PFSK-1 (cell line): ENCODE results near the gene RPL36.

ENCODE experiments used
- POLR2AphosphoS5 ChIP-seq: IDR thresholded peaks from 2 replicates; pipeline ENCODE4 v1.6.1; 2012; ENCODE audit warnings: low read depth, mild to moderate bottlenecking, control low read depth, low read length, moderate library complexity
- REST ChIP-seq, 2 experiments: IDR thresholded peaks; 2 replicates each; pipeline versions ENCODE4 v1.6.1 to v1.8.0; 2011 to 2012; ENCODE audit warnings: low read depth in 2 of 2, low read length in 2 of 2, control low read depth in 1 of 2, inconsistent platforms in 1 of 2, mild to moderate bottlenecking in 1 of 2, moderate library complexity in 1 of 2; ENCODE audit not compliant: insufficient read depth in 1 of 2
- TAF1 ChIP-seq: IDR thresholded peaks from 2 replicates; pipeline ENCODE4 v1.6.1; 2012; ENCODE audit warnings: low read length, control low read depth, borderline replicate concordance; ENCODE audit not compliant: insufficient read depth

GRCh38 chr19:5664515-5664914, 25.6 kb upstream of the RPL36 start:
- TF ChIP-seq TAF1, result no peak
- TF ChIP-seq REST (IDR thresholded peaks at IDR 0.05; ENCODE audit: insufficient read depth in 1 of 2, low read depth in 2 of 2, low read length in 2 of 2), result no peak
- TF ChIP-seq POLR2AphosphoS5, result no peak
